ENCODE measurements around the gene TANGO2.

- TF ChIP-seq CTCF (IDR thresholded peaks at IDR 0.05) = no peak
- TF ChIP-seq POLR2A (IDR thresholded peaks at IDR 0.05) = no peak
Measured at GRCh38 chr22:20084547-20085413, 63.9 kb downstream of the TANGO2 start.

Data from lower leg skin (tissue), 3 donors.